HG02759 (cell line): Measurements from ENCODE around the gene ALDH2.
"Not testable (repeated sequence)": the region's sequence is repeated elsewhere in the genome, so short reads cannot be mapped to it uniquely, and the experiment has no call there.

ENCODE experiments used
- ATAC-seq: cut with Tn5 transposase; IDR thresholded peaks from one replicate; pipeline ENCODE4 v1.9.1; 2021; ENCODE audit warnings: mild to moderate bottlenecking, moderate library complexity; ENCODE audit not compliant: unreplicated experiment

Gene ALDH2

GRCh38 chr12:111785651-111786050, 18.9 kb downstream of the ALDH2 start:
- ATAC-seq = no peak

DNA sequence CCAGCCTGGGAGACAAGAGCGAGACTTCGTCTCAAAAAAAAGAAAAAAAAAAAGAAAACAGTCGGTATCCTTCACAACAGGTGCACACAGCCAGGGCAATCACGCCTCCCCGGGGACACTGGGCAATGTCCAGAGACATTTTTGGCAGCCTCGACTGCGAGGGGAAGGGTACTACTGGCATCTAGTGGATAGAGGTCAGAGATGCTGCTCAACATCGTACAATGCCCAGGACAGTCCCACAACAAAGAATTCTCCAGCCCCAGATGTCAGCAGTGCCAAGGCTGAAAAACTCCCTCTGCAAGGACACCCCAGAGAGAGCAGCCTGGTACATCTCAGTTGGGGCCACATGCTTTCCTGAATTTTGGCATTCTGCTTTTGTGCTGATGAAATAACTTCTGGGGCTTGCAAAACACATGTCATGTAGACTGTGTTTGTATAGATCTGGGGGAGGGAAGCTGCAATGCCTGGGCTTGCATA, 21.5 kb downstream of the ALDH2 start:
- ATAC-seq = no peak

- no peak for ATAC-seq
These were observed 23.0 kb downstream of the ALDH2 start for GRCh38 chr12:111789779-111790178.

GRCh38 chr12:111791507-111791906, 24.8 kb downstream of the ALDH2 start:
- no peak for ATAC-seq

DNA sequence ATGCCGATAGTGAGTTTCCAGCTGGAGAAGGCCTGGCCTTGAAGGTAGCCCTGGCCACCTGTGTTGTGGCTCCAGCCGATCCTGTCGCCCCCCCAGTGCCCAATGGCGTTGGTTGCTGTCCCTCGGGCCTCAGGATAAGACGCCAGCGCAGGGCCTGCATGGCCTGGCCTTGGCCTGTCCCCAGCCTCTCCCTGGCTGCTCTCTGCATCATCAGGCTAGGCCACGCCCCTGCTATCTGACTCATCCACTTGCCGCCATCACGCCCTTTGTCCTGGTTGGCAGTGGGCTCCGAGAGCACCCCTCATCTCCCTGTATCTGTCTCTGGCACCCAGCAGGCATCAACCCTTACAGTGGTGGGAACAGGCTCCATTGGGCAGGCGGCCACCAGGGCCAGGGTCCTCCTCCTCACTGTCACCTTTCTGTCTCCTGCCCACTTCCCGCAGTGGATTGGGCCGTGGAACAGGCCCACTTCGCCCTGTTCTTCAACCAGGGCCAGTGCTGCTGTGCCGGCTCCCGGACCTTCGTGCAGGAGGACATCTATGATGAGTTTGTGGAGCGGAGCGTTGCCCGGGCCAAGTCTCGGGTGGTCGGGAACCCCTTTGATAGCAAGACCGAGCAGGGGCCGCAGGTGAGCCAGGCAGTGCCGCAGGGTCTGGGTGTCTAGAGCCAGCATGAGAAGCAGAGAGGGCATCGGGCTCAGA, 25.6 kb downstream of the ALDH2 start:
- ATAC-seq = no peak

DNA sequence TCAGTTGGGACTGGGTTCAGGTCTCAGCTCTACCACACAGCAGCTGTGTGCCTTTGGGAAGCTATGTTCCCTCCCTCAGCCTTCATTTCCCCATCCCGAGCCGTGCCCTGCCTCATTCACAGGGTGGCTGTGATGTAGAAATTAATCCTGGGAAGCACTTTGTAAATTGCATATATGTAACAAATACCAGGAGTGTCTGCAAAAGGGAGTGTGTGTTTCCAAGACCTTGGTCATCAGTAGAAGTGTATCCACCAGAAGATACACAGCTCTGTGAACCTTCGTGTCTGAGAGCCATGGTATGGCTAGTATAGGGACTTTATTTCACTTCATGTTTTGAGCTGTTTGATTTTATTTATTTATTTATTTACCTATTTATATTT, 26.1 kb downstream of the ALDH2 start:
- no peak for ATAC-seq

GRCh38 chr12:111798182-111798581, 31.4 kb downstream of the ALDH2 start:
- no peak for ATAC-seq

DNA sequence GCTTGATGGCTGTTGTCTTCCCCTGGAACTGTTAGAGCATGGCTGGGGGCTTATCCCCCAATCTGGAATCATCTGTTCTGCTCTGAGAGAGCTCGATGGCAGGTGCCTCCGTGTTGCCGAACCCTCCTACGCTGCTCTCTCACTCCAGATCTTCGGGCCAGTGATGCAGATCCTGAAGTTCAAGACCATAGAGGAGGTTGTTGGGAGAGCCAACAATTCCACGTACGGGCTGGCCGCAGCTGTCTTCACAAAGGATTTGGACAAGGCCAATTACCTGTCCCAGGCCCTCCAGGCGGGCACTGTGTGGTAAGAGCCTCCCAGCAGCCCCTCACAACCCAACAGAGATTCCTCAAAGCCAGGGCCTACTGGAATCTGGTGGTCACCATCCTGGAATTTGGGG, 33.0 kb downstream of the ALDH2 start:
- ATAC-seq = no peak

- ATAC-seq = no peak
These were observed 36.4 kb downstream of the ALDH2 start for GRCh38 chr12:111803038-111803626.

- no peak for ATAC-seq
These were observed 37.1 kb downstream of the ALDH2 start for GRCh38 chr12:111803851-111804250.

DNA sequence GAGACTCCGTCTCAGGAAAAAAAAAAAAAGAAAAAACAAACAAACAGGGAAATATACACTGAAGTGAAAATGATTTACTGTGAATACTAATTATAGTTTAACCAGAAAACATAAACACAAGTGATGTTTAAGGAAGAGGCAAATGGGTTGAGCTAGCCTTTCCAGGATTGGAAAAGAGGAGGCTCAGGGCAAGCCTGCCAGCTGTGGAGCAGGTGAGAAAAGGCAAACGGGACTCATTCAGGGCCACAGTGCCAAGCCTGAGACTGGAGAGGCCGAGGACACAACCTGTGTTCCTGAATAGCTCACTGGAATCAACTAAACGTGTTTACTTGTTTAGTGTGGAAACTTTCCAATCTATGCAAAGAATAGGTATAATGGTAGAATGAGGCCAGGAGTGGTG, 39.6 kb downstream of the ALDH2 start:
- ATAC-seq = no peak

DNA sequence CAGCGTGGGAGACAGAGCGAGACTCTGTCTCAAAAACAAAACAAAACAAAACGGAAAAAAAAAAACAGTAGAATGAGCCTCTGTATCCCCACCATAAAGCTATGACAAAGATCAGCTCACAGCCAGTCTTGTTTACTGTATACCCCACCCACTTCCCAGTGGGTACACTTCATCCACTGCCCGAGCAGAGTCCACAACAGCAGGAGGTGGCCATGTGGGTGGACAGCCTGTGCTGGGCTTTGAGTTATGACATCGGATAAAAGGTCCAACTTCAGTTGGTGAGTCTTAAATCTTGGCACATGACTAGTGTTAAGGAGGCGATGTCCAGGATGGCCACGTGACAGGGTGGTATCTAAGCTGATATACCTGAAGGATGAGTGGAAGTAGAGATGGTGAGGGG, 40.5 kb downstream of the ALDH2 start:
- ATAC-seq = no peak

GRCh38 chr12:111812881-111813741, 46.4 kb downstream of the ALDH2 start:
- peak; percentile 61 for ATAC-seq

DNA sequence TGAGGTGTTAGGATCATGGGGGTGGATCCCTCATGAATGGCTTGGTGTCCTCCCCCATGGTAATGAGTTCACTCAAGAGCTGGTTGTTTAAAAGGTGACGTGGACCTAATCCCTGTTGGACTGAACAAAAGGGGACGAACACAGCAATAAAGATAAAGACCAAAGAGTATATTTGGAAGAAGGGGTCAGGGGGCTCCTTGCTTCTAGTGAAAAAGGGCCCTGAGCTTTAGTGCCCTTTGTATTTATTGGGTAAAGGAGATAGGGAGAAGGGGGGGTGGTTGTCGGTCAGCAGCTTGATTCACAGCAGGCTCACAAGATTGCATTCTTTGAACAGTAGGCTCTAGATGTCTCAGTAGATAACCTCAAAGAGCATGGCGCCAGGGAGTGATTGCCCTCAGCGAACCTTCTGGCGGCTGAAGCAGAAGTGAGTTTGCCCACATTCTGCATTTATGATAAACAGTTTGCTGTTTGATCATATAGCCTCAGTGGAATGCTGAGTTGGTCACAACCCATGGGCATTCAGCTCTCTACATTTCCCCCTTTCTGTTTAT, 49.4 kb downstream of the ALDH2 start:
- no peak for ATAC-seq

DNA sequence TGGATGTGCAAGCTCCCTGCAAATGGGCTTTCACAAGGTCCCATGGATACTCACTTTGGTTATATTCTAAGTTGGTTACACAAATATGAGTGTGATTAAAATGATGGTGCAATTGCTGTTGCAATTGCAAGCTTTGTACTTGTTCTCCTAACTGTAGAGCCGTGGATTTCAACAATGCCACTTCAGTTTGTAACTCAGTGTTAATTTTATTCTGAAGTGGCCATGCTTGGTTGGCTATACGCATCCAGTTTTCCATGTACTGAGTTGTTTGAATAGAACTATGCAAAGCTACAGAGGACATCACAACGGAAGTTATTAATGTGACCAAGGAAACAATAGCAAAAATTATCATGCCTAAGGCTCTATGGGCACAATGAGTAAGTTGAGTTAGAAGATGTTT, 50.2 kb downstream of the ALDH2 start:
- ATAC-seq = not testable (repeated sequence)

GRCh38 chr12:111818340-111818739, 51.6 kb downstream of the ALDH2 start:
- no peak for ATAC-seq

GRCh38 chr12:111819191-111820158, 52.7 kb downstream of the ALDH2 start:
- ATAC-seq = no peak

GRCh38 chr12:111820828-111821227, 54.1 kb downstream of the ALDH2 start:
- not testable (repeated sequence) for ATAC-seq

GRCh38 chr12:111822886-111823285, 56.2 kb downstream of the ALDH2 start:
- no peak for ATAC-seq

- ATAC-seq = no peak
These were observed 57.2 kb downstream of the ALDH2 start for GRCh38 chr12:111823891-111824290.
